Gastrocnemius medialis (tissue), 4 donors: Measurements from ENCODE around the gene VWA5B1.

Experiments
- CTCF ChIP-seq, 5 experiments: fragments of 450-650 bp in 3 of 5; fragments of 200-600 bp in 2 of 5; sonication (generic) in 2 of 5; IDR thresholded peaks in 4 of 5; conservative IDR thresholded peaks in 1 of 5; 1 replicate in 4 of 5; 2 replicates in 1 of 5; pipeline ENCODE4 v1.5.1; 2016 to 2019; ENCODE audit warnings: antibody characterized with exemption in 5 of 5, mild to moderate bottlenecking in 3 of 5, moderate library complexity in 3 of 5
- POLR2A ChIP-seq, 2 donors: fragments of 450-650 bp; IDR thresholded peaks; one replicate each; pipeline ENCODE4 v1.6.1; 2017; ENCODE audit warnings: antibody characterized with exemption in 2 of 2, mild to moderate bottlenecking in 2 of 2, moderate library complexity in 2 of 2

- TF ChIP-seq CTCF (IDR thresholded peaks at IDR 0.05 in 4 of 5, conservative IDR thresholded peaks at IDR 0.05 in 1 of 5) (no peak), POLR2A (IDR thresholded peaks at IDR 0.05) (no peak)
Measured at GRCh38 chr1:20375563-20375962, 84.9 kb downstream of the VWA5B1 start.
